HL-60 (cell line): ENCODE data around the gene SUPT20H.

Experiments
- DNase-seq, 2 experiments: peaks; one replicate each; pipeline ENCODE4 v3.0.0-alpha.2; 2010 to 2020; ENCODE audit warnings: low read depth in 1 of 2, low spot score in 1 of 2
- H3K27ac ChIP-seq: fragments of 250-450 bp; sonication (Bioruptor Pico); replicated peaks from 2 replicates; pipeline ENCODE4 v1.5.1; 2020; ENCODE audit warnings: mild to moderate bottlenecking, moderate library complexity
- H3K27me3 ChIP-seq: fragments of 250-450 bp; sonication (Bioruptor Pico); 2 replicates; pipeline ENCODE4 v1.5.1; 2021; ENCODE audit warnings: mild to moderate bottlenecking, moderate library complexity; ENCODE audit not compliant: insufficient read depth, poor library complexity, severe bottlenecking
- H3K4me3 ChIP-seq: replicated peaks from 2 replicates; pipeline ENCODE4 v1.5.1; 2011; ENCODE audit warnings: mild to moderate bottlenecking, control low read depth, low read length; ENCODE audit not compliant: insufficient read depth
- CTCF ChIP-seq: IDR thresholded peaks from one replicate; pipeline ENCODE4 v1.5.1; 2011; ENCODE audit warnings: low read length, control low read depth, inconsistent platforms; ENCODE audit not compliant: insufficient read depth
- GABPA ChIP-seq: IDR thresholded peaks from 2 replicates; pipeline ENCODE4 v1.6.1; 2012; ENCODE audit warnings: low read depth
- POLR2AphosphoS5 ChIP-seq: IDR thresholded peaks from 2 replicates; pipeline ENCODE4 v1.6.1; 2012; ENCODE audit warnings: low read depth
- REST ChIP-seq: IDR thresholded peaks from 2 replicates; pipeline ENCODE4 v1.6.1; 2012; ENCODE audit warnings: low read depth; ENCODE audit not compliant: insufficient replicate concordance
- SPI1 ChIP-seq: IDR thresholded peaks from 2 replicates; pipeline ENCODE4 v1.6.1; 2012; ENCODE audit warnings: low read depth, mild to moderate bottlenecking, borderline replicate concordance

The SUPT20H gene

GRCh38 chr13:37102896-37103295 is 43.4 kb upstream of the SUPT20H start:
- Histone ChIP-seq H3K27me3 (peaks cover 5% of the 10 kb centered on the region), H3K27ac (no peak overlapping the region), H3K4me3 (no peak overlapping the region)
- TF ChIP-seq REST, result no peak
- no peak for TF ChIP-seq SPI1
- no peak for TF ChIP-seq POLR2AphosphoS5
- TF ChIP-seq CTCF, result no peak
- TF ChIP-seq GABPA, result no peak
- DNase-seq, result no peak

- H3K27me3 ChIP-seq, result peaks cover 5% of the 10 kb centered on the region
- TF ChIP-seq POLR2AphosphoS5 (no peak), REST (no peak), SPI1 (no peak), GABPA (no peak), CTCF (no peak)
- no peak overlapping the region for H3K27ac ChIP-seq
- DNase-seq, result no peak
- H3K4me3 ChIP-seq, result no peak overlapping the region
Observed at GRCh38 chr13:37101201-37101600, 41.7 kb upstream of the SUPT20H start.

GRCh38 chr13:37100731-37101130 is 41.2 kb upstream of the SUPT20H start:
- no peak overlapping the region for H3K4me3 ChIP-seq
- DNase-seq, result no peak
- peaks cover 5% of the 10 kb centered on the region for H3K27me3 ChIP-seq
- H3K27ac ChIP-seq, result no peak overlapping the region
- TF ChIP-seq GABPA (no peak), REST (no peak), POLR2AphosphoS5 (no peak), SPI1 (no peak), CTCF (no peak)
